LNCaP clone FGC (cell line): ENCODE results near the gene PRPF18.
"Not testable (repeated sequence)": the region's sequence is repeated elsewhere in the genome, so short reads cannot be mapped to it uniquely, and the experiment has no call there.

Experiments
- DNase-seq: peaks from one replicate; pipeline ENCODE4 v3.0.0-alpha.2; 2011; ENCODE audit warnings: low read depth
- H3K4me3 ChIP-seq: 2 replicates; pipeline ENCODE4 v1.5.1; 2011; ENCODE audit warnings: mild to moderate bottlenecking, low read depth, low read length, control low read depth
- CTCF ChIP-seq: IDR thresholded peaks from 2 replicates; pipeline ENCODE4 v1.5.1; 2012; ENCODE audit warnings: mild to moderate bottlenecking; ENCODE audit not compliant: control insufficient read depth, insufficient read depth; ENCODE audit errors: extremely low read depth

PRPF18 gene

GRCh38 chr10:13586676-13587355 is at the start of gene PRPF18:
Gene PRPF18, plus strand, starts transcription at chr10:13586965. Its CDS starts 122 bp downstream, at chr10:13587087.
- H3K4me3 ChIP-seq: peak within 1 kb of the TSS; percentile 68
- peak; percentile 94 for TF ChIP-seq CTCF
- DNase-seq: peak; percentile 90

GRCh38 chr10:13537985-13538384 is 48.8 kb upstream of the PRPF18 start:
- not testable (repeated sequence) for H3K4me3 ChIP-seq, DNase-seq

GRCh38 chr10:13542533-13542932 is 44.2 kb upstream of the PRPF18 start:
- no peak for TF ChIP-seq CTCF
- H3K4me3 ChIP-seq: no peak overlapping the region
- no peak for DNase-seq

GRCh38 chr10:13550802-13551201 is 36.0 kb upstream of the PRPF18 start:
- TF ChIP-seq CTCF: no peak
- DNase-seq: no peak
- no peak overlapping the region for H3K4me3 ChIP-seq

GRCh38 chr10:13555884-13556510 is 30.8 kb upstream of the PRPF18 start:
- DNase-seq: no peak
- no peak overlapping the region for H3K4me3 ChIP-seq
- no peak for TF ChIP-seq CTCF

GRCh38 chr10:13559124-13559700 is 27.6 kb upstream of the PRPF18 start:
- no peak for TF ChIP-seq CTCF
- no peak overlapping the region for H3K4me3 ChIP-seq
- no peak for DNase-seq

GRCh38 chr10:13560597-13560996 is 26.2 kb upstream of the PRPF18 start:
- no peak for TF ChIP-seq CTCF
- DNase-seq: no peak
- no peak overlapping the region for H3K4me3 ChIP-seq
